ENCODE data around the gene C9.
"Not testable (repeated sequence)": the region's sequence is repeated elsewhere in the genome, so short reads cannot be mapped to it uniquely, and the experiment has no call there.

Gene C9

DNA sequence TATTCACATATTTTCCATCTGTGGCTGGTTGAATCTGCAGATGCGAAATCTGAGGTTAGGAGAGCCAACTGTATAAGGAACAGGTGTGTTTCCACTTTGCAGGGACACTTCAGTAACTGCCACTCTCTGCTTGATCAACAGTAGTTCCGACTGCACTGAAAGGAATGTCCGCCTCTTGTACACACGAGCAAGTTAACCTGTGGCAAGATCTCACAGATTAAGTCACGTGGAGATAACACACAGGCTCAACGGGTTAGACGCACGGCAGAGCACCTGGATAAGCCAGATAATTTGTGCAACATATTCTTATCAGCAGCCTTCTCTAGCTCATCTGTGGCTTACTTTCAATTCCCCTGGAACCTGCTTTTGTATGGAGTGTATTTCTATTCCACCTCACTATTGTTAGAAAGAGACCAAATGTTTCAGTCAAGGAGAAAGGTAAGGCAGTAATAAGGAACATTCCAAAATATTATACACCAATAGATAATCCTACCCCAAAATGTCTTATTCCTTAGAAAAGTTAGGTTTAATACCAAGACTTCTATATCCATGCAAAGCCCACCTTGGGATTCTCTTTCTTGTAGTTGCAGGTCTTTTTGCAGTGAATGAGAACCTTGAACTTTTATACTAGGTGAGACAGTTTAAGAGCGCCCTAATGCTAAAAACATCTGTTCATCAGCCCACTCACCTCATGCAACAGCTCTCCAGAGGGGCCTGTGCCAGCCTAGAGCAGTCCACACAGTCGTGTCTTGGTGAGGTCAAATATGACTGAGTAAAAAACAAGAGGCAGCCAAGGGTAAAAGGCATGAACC lies 6.5 kb upstream of the C9 start:
- no peak for DNase-seq

DNA sequence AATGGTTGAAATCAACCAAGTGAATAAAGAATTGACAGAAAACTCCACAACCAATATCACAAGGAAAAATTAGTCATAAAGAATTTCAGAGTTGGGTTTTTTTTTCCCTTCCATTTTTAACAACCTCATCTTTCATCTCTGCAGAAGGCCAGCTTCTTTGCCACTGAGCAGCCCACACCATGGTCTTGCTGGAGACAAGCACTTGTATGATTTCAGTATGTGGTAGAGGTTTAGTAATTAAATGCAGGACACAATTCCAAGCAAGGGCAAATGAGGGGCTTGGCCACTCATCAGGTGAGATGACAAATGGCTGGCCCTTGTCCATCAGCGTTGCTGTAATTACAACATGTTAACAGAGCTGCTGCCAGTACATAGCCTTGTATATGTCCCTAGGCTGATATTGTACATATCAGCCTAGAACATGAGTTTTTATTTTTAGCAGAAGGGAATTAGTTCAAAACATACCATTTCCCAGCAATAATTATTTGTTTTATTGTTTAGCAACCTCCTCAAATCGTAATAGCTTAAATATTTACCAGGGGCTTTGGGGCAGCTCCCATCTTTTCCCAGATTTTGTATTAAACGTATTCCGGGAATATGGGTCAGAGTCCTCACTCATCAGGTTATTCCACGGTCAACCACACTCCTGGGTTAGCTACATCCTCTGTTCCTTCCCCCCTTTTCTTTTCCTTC lies 5.0 kb upstream of the C9 start:
- DNase-seq: no peak

DNA sequence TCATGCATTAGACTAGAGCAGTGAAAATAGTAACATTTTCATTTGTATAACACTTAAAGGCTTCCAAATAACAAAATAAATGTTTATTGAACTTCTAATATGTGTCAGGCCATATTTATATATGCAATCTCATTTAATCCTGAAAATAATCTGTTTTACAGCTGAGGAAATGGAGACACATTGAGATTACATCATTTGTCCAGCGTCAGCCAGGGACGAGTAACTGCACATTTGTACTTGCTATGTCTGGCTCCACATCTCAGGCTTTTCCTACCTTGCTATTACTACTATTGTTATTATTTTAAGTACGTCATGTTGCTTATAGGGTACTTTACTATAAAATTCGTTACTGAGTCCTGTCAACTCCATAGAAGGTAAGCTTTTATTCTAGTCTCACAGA lies 3.8 kb upstream of the C9 start:
- no peak for DNase-seq

DNA sequence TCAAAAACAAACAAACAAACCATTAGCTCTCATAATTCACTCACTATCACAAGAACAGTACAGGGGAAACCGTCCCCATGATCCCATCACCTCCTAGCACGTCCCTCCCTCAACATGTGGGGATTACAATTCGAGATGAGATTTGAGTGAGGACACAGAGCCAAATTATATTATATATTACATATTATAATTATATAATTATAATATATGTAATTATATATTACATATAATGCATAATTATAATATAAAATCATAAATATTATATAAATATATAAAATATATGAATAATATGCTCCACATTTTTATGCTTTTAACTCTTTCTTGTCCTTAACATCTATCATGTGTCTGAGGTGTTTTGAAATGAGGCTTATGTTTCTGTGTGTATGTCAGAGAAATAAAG lies 3.4 kb upstream of the C9 start:
- DNase-seq: no peak

DNA sequence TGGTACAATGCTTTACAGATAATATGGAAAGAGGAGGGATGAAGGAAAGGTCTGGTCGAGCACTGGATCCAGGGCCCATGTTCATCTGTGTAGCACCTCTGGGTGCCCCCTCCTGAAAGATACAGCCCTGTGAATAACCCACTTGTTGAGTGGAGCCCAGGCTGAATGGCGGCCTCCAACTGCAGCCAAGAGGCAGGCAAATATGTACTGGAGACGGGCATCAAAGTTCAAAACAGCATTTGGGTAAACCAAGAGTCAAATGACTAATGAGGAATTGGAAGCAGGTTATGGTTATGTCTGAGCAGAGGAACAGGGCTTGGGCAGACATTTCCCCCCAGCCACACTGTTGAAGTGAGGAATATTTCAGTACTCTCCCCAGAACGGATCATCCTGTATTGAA lies 1.1 kb downstream of the C9 start:
- no peak for DNase-seq

DNA sequence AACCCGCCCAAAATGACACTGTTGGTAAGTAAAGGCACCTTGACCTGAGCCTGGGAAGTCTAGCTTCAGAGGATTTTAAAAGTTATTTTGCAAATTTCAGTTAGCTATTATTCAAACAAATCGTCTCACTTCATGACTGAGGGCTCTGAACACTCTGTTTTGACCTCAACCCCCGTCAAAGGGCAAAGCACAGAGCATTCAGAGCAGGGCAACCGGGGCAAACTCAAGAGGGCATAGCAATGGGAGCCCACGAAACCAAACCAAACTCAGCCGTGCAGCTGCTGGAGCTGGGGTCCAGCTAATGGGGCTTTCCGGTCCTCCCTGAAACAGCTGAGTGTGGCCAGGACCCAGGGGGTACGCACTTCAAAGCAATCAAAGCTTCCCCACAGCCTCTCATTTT lies 1.6 kb downstream of the C9 start:
- DNase-seq: no peak

DNA sequence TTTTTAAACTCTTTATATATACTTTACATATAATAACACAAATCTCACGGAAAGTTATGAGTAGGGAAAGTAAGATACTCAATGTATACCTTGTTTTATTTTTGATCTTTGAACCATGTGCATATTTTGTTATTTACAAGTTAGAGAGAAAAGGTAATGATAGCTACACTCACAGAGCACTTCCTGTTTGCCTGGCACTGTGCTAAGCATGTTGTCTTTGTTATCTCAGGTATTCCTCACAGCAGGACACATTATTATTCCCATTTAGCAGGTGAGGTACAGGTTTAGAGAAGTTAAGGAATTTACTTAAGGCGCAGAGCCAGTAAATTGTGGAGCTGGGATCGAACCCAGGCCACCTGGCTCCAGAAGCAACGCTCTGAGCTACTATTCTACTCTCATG lies 3.0 kb downstream of the C9 start:
- DNase-seq: no peak

DNA sequence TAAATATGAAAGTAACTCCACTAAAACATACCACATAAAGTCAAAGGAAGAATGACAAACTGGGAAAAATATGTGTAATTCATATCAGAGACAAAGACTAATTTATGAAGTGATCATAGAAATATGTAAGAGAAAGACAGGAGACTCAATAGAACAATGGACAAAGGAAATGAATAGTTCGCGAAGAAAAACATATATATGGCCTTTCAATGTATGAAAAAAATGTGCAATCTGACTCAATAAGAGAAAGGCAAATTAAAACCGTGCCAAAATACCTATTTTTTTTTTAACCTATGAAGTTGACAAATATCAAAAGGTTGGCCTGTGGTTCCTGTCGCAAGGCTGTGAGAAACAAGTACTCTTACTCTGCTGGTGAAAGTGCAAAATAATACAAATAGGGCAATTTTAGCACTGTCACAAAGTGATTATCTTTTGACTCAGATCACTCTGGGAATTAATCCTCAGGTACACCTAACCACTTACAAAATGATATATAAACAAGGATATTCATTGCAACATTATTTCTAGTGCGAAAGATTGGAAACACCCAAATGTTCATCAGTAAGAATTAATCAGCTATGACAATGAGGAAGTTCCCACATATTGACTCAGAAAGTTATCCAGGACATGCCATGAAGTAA lies 3.7 kb downstream of the C9 start:
- DNase-seq: no peak

DNA sequence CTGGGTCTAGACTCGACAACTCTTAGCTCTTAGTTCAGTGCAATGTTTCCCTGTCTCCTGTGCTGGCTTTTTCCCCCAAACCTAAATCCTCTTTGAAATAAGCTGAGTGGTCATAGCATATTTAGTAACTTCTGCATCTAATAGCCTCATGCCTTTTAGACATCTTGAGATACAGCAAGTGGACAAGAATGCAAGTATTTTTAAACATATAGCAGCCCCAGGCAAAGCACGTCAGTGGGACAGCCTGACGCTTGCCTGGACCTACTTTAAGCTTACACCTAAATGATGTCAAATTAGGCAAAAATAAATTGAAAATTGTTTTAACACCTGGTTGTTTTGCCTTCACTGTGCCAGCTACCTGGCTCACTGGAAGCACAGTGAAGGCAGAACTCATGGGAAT lies 8.0 kb downstream of the C9 start:
- DNase-seq: no peak

DNA sequence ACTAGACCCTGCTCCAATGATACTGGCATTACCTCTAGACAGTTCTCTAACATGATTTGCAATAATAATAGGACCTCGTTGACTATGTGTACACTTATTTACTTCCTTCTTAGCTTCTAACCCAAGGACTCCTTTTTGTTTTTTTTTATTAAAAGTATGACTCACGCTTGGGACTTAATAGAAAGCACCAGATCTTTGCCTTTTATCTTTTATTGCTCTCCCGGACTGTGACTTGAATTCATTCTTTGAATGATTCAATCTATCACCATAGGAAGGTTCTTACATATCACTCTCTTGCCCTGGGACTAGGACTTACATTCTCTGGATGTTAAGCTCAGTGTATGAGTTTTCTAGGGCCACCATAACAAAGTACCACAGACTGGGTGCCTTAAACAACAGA lies 9.0 kb downstream of the C9 start:
- no peak for DNase-seq

DNA sequence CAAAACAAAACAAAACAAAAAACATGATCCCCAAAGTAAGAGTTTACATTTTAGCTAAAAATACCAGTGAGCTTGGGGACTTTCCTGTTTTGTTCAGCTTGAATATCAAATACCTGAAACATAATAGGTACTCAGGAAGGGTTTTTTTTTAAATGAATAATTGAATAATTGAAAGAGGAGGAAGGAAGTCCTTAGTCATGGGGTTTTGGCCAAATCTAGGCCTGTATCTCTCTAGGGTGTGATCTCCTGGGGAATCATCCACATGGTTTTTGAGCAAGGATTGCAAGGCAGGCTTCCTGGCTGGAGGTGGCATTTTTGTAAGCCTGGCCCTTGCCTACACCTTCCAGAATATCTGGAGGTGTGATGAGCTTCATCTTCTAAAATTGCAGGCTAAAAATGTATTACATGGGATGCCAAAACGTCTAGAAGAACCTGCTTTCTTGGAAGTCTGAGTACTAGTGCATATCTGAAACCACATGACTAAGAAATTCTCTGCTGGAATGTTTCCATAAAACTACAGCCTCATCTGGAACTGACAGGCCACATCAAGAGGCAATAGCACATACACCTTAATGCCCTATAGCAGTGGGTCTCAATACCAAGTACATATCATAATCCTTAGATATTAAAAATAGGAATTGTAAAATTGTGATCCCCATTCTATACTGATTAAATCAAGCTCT lies 10.4 kb downstream of the C9 start:
- DNase-seq: no peak

DNA sequence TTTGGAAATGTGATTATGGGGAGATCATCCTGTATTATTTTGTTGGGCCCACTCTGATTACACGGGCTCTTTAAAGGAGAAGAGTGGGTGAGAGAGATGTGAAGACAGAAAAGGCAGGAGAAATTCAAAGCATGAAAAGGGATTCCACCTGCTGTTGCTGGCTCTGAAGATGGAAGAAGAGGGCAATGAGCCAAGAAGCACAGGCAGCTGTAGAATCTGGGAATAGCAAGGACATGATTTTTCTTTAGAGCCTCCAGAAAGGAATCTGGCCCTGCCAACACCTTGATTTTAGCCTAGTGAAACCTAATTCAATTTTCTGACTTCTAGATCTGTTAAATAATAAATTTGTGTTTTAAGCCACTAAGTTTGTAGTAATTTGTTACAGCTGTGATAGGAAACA lies 11.3 kb downstream of the C9 start:
- no peak for DNase-seq

DNA sequence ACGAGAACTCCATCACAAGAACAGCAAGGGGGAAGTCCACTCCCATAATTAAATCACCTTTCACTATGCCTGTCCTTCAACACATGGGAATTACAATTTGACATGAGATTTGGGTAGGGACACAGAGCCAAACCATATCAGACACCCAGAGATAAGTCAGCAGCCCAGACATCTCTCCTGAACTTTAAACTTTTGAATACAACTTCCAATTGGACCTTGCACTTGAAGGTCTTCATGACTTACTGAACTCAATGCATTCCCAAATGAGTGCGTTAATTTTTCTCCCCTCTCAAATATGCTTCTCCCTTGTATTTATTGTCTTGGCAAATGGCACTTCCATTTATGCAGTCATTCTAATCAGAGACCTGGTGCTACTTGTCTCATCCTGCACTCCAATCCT lies 12.1 kb downstream of the C9 start:
- DNase-seq: no peak

DNA sequence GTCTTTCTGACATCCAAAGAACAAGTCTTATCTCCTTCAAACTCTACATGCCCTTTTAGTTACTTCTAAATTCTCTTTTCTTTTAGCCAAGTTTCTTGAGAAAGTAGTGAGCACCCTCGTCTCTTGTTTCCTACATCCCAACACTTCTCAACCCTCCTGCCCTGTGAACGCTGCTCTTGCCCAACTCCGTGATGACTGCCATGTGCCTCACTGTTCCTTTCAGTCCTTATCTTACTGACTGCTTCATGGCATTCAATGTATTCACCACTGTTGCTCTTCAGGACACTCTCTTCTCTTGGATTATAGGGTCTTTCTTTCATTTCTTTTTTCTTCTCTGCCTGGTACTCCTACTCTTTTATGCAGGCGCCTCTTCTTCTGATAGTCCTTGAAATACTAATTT lies 14.8 kb downstream of the C9 start:
- DNase-seq: no peak

DNA sequence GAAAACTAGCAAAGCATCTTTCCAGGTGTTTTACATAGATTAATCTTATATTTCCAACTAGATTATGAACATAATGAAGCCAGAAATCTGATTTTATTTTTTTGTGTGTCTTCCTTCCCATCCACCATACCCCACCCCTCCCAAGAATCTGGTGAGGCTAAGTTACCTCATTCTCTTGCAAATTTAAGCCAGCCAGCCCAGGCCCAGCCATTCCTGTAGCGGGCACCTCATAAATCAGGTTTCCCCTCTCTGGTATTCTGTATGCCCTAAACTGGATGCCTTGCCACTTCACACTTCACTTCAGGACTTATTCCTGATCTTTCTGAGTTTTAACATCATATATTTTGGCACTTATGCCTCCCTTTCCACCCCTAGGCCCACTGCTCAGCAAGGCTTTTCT lies 21.8 kb downstream of the C9 start:
- DNase-seq: no peak

DNA sequence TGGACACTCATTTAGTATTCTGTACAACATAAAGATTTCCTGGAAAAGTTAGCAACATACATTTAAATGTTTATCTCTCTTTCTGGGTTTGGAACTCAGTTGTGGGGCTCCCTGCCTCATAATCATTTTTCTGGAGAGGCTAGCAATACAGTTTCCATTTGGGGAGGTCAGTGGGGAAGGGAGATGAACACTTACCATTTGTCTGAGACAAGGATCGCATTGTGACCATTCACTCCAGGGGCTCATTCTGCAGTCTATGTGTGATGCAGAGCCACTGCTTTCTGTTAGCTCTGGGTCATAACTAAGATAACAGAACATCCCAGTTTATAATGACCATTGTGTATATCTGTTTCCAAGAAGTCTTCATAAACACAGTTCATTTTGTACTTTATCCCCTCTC lies 22.4 kb downstream of the C9 start:
- no peak for DNase-seq

DNA sequence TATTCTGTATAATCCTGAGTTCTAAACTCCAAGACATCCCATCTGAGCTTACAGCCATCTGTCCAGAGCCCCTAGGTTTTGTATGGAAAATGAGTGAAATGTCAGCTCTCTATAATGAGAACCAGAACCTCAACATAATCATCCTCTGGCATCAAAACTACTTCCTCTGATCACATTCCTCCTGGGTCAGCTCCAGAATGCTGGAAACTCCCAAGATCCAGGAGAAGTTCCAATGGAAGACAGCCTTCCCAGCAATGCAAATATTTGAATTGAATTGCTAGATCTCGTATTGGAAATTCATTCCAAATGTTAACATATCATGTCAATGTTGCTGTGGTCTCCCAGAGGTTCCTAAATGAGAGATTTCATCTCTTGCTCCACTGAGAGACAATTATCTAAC lies 23.8 kb downstream of the C9 start:
- DNase-seq: no peak

DNA sequence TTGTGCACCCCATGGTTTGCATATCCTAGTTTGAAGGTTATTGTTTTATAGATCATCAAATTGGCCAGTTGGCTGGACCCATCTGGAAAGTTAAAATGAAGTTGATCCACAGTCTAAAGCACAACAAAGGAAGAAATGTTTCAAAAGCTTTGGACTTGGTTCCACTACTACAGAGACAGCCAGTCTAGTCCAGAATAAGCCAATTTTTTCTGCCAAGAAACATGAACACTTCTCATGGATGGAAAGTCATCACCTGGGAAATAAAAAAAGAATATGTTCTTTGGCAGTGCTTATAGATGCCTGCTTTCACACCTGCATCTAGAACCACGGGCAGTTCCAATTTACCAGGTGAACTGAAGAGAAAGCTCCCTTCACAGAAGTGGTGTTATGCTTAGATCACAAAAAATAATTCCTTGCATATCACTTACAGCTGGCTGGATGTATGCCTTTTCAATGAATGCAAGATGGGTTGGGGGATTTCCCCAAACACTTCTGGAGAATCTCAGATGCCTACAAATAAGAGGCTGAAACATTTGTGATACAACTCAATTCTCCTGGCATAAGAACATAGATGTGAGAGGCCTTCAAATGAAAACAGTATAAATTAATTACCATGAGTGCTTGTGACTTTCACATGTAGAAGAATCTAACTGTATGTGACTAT lies 26.9 kb downstream of the C9 start:
- DNase-seq: no peak

DNA sequence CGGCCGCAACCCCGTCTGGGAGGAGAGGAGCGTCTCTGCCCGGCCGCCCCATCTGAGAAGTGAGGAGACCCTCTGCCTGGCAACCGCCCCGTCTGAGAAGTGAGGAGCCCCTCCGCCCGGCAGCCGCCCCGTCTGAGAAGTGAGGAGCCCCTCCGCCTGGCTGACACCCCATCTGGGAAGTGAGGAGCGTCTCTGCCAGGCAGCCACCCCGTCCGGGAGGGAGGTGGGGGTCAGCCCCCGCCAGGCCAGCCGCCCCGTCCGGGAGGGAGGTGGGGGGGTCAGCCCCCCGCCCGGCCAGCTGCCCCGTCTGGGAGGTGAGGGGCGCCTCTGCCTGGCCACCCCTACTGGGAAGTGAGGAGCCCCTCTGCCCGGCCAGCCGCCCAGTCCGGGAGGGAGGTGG lies 30.0 kb downstream of the C9 start:
- DNase-seq: not testable (repeated sequence)

DNA sequence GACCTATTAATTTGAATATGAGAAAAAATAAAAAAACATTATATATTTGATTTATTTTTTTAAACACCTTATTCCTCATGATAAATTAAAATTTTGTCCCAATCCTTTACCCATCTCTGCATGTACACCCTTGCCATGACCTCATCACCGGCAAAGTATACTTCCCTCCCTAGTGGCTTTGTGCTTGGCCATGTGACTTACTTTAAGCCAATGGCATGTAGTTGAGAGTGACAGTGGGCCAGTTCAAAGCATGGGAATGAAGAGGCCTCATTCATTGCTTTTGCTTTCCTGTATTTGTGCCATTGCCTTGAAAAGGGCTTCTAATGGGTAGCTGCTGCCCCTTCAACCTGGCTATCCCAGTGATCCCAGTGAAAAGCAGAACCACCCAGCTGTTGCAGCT lies 31.2 kb downstream of the C9 start:
- DNase-seq: no peak

DNA sequence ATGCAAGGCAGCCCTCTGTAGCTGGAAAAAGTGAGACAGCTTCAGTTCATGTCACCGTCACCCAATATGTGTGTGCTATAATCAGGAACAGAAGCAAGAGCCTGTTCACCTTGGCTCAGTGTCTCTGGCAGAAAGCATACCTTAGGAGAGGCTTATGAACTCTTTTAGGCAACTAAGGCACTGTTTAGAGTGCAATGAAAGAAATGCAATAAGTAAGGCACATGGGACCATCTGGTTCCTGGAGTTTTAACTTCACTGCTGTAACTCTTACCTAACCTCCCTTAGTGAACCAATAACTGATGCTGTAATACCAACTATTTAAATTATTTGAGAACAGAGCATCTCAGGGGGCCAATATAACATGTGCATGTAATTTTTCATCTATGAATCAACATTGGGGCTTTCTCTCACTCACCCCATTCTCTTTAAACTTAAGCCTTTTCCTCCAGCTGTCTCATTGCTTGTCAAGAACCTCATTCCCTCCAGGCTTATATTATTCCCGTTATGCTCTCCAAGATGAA lies 32.4 kb downstream of the C9 start:
- DNase-seq: no peak

DNA sequence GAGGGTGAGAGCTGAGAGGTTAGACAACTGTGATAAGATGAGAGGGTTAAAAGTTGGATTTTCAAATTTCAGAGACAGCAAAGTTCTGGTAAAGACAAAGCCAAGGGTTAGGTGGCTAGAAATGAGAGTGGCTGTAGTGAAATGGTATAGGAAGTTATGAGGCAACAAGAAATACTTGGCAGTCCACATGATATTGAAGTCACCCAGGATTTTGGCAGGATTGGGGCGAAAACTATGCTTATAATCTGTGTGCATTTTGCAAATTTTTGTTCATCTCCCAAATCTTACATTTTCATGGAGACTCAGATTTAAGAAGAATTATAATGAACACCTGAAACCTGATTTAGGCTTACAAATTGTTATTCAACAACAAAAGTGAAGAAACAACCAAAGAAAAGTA lies 35.6 kb downstream of the C9 start:
- DNase-seq: no peak

DNA sequence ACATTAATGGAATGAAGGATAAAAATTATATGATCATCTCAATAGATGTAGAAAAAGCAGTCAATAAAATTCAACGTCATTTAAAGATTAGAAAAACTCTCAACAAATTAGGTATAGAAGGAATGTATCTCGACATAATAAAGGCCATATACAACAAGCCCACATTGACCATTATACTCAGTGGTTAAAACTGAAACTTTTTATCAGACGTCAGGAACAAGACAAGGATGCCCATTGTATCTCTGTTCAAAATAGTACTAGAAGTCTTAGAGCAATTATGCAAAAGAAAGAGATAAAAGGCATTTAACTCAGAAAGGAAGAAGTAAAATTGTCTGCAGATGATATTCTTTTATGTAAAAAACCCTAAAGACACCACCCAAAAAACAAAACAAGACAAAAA lies 40.8 kb downstream of the C9 start:
- DNase-seq: no peak
